NCI-H1694 (cell line): Measurements from ENCODE around the gene ACBD6.

Experiments used
- DNase-seq: peaks from one replicate; lab custom pipeline; 2025; lab: John Stamatoyannopoulos, UW

ACBD6 gene

GRCh38 chr1:180524915-180525714, 22.7 kb upstream of the ACBD6 start:
- no peak for DNase-seq

- no peak for DNase-seq
Observed at GRCh38 chr1:180524160-180524914, 22.0 kb upstream of the ACBD6 start.

- DNase-seq, result no peak
Observed at GRCh38 chr1:180522213-180522515, 19.8 kb upstream of the ACBD6 start.

GRCh38 chr1:180521474-180522212, 19.3 kb upstream of the ACBD6 start:
- no peak for DNase-seq

GRCh38 chr1:180519846-180520245, 17.5 kb upstream of the ACBD6 start:
- DNase-seq, result no peak

GRCh38 chr1:180515857-180516388, 13.5 kb upstream of the ACBD6 start:
- peak; percentile 93 for DNase-seq

- no peak for DNase-seq
Observed at GRCh38 chr1:180515364-180515763, 13.0 kb upstream of the ACBD6 start.

- no peak for DNase-seq
Observed at GRCh38 chr1:180513531-180513930, 11.2 kb upstream of the ACBD6 start.

- no peak for DNase-seq
Observed at GRCh38 chr1:180510882-180511281, 8.5 kb upstream of the ACBD6 start.

- DNase-seq, result no peak
Observed at GRCh38 chr1:180508725-180509097, 6.3 kb upstream of the ACBD6 start.

- no peak for DNase-seq
Observed at GRCh38 chr1:180507795-180508724, 5.7 kb upstream of the ACBD6 start.

GRCh38 chr1:180505732-180506335, 3.5 kb upstream of the ACBD6 start:
- DNase-seq, result no peak

- no peak for DNase-seq
Observed at GRCh38 chr1:180504186-180504585, 1.8 kb upstream of the ACBD6 start.

GRCh38 chr1:180503280-180503862, 994 bp upstream of the ACBD6 start:
- DNase-seq, result no peak

- DNase-seq, result no peak
Observed at GRCh38 chr1:180501865-180502360, 464 bp downstream of the ACBD6 start.

GRCh38 chr1:180500689-180501088, 1.7 kb downstream of the ACBD6 start:
- no peak for DNase-seq

- no peak for DNase-seq
Observed at GRCh38 chr1:180498594-180498993, 3.8 kb downstream of the ACBD6 start.

- no peak for DNase-seq
Observed at GRCh38 chr1:180497826-180498225, 4.6 kb downstream of the ACBD6 start.

GRCh38 chr1:180494370-180494769, 8.0 kb downstream of the ACBD6 start:
- DNase-seq, result no peak

GRCh38 chr1:180489976-180490375, 12.4 kb downstream of the ACBD6 start:
- no peak for DNase-seq

- DNase-seq, result no peak
Observed at GRCh38 chr1:180489313-180489712, 13.1 kb downstream of the ACBD6 start.
